HEK293T (cell line): ENCODE data around the gene PDSS2.

Experiments
- CTCF ChIA-PET: fragments of 350-600 bp; formaldehyde crosslinking; extraction: SDS; loops from one replicate; lab custom pipeline; 2021; ENCODE audit warnings: antibody characterized with exemption, inconsistent platforms; lab: Yijun Ruan, JAX
- POLR2A ChIA-PET: fragments of 350-600 bp; formaldehyde crosslinking; extraction: SDS; loops from one replicate; lab custom pipeline; 2020; ENCODE audit warnings: antibody characterized with exemption, inconsistent platforms; lab: Yijun Ruan, JAX
- DNase-seq: peaks from one replicate; pipeline ENCODE4 v3.0.0; 2012; ENCODE audit warnings: mixed read lengths; ENCODE audit errors: extremely low spot score
- ARNT ChIP-seq: fragments of 450-650 bp; IDR thresholded peaks from 2 replicates; pipeline ENCODE4 v1.6.1; 2017; ENCODE audit warnings: mild to moderate bottlenecking
- BHLHE40 ChIP-seq: fragments of 450-650 bp; IDR thresholded peaks from 2 replicates; pipeline ENCODE4 v1.6.1; 2016; ENCODE audit warnings: mild to moderate bottlenecking, moderate library complexity, borderline replicate concordance
- CTBP1 ChIP-seq: fragments of 450-650 bp; IDR thresholded peaks from 2 replicates; pipeline ENCODE4 v1.6.1; 2016; ENCODE audit warnings: borderline replicate concordance
- ELF4 ChIP-seq: fragments of 450-650 bp; IDR thresholded peaks from 2 replicates; pipeline ENCODE4 v1.6.1; 2017; ENCODE audit warnings: antibody characterized with exemption
- FOXA1 ChIP-seq: fragments of 450-650 bp; IDR thresholded peaks from 2 replicates; pipeline ENCODE4 v1.6.1; 2016; ENCODE audit warnings: mild to moderate bottlenecking
- FOXK2 ChIP-seq: fragments of 450-650 bp; IDR thresholded peaks from 2 replicates; pipeline ENCODE4 v1.6.1; 2016; ENCODE audit warnings: mild to moderate bottlenecking
- FOXM1 ChIP-seq: fragments of 450-650 bp; IDR thresholded peaks from 2 replicates; pipeline ENCODE4 v1.6.1; 2017; ENCODE audit warnings: mild to moderate bottlenecking, borderline replicate concordance
- HDGF ChIP-seq: fragments of 450-650 bp; IDR thresholded peaks from 2 replicates; pipeline ENCODE4 v1.6.1; 2017; ENCODE audit warnings: antibody characterized with exemption, borderline replicate concordance
- L3MBTL2 ChIP-seq: fragments of 450-650 bp; conservative IDR thresholded peaks from 2 replicates; pipeline ENCODE4 v1.6.1; 2016; ENCODE audit warnings: mild to moderate bottlenecking
- LEF1 ChIP-seq: fragments of 450-650 bp; IDR thresholded peaks from 2 replicates; pipeline ENCODE4 v1.6.1; 2017; ENCODE audit warnings: mild to moderate bottlenecking, borderline replicate concordance
- NFRKB ChIP-seq: fragments of 450-650 bp; IDR thresholded peaks from 2 replicates; pipeline ENCODE4 v1.6.1; 2016; ENCODE audit warnings: mild to moderate bottlenecking, moderate library complexity
- SP1 ChIP-seq: fragments of 450-650 bp; IDR thresholded peaks from 2 replicates; pipeline ENCODE4 v1.6.1; 2017
- SUZ12 ChIP-seq: fragments of 450-650 bp; IDR thresholded peaks from 2 replicates; pipeline ENCODE4 v1.6.1; 2016; ENCODE audit warnings: mild to moderate bottlenecking
- TARDBP ChIP-seq: fragments of 450-650 bp; IDR thresholded peaks from 2 replicates; pipeline ENCODE4 v1.6.1; 2016
- ZNF384 ChIP-seq: fragments of 450-650 bp; IDR thresholded peaks from 2 replicates; pipeline ENCODE4 v1.6.1; 2016
- TF ChIP-seq, protein P1 (sequence below): fragments of 450-650 bp; IDR thresholded peaks from 2 replicates; pipeline ENCODE4 v1.6.1; 2016

The PDSS2 gene

DNA sequence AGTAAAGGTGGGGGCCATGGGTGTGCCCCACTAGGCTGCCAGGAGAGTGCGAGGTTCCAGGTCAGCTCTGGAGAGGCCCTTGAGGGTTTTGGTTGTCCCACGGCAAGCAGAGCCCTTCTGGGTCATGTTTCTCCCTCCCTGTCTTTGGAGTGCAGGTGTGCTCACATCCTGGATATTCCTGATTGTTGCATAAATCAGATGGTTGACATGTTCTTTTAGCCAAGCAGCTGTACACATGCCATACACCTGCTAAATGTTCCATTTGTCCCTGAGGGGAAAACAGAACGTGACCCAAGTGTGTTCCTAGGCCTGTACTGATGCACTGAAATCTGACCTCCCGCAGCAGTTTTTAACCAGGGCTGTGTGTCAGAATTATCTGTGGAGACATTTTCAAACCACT, 266.5 kb downstream of the PDSS2 start:
- POLR2A ChIA-PET = no interaction called here
- CTCF ChIA-PET = no interaction called here
- TF ChIP-seq HDGF = no peak
- TF ChIP-seq FOXA1 = no peak
- TF ChIP-seq, protein P1, sequence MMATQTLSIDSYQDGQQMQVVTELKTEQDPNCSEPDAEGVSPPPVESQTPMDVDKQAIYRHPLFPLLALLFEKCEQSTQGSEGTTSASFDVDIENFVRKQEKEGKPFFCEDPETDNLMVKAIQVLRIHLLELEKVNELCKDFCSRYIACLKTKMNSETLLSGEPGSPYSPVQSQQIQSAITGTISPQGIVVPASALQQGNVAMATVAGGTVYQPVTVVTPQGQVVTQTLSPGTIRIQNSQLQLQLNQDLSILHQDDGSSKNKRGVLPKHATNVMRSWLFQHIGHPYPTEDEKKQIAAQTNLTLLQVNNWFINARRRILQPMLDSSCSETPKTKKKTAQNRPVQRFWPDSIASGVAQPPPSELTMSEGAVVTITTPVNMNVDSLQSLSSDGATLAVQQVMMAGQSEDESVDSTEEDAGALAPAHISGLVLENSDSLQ = no peak
- no peak for TF ChIP-seq ARNT
- no peak for TF ChIP-seq CTBP1
- no peak for DNase-seq

- ChIA-PET POLR2A (no interaction called here), CTCF (interaction anchor here (0.7 to 1.3 kb wide), 2 partner anchors 11 to 641 kb away, joined by 3 read pairs; no protein-coding TSS in a partner anchor)
- no peak for DNase-seq
- TF ChIP-seq SUZ12 (no peak), SP1 (no peak), HDGF (no peak), LEF1 (no peak), ZNF384 (no peak), FOXA1 (no peak), CTBP1 (no peak), NFRKB (no peak), FOXM1 (no peak), ELF4 (no peak), FOXK2 (no peak), L3MBTL2 (no peak), BHLHE40 (no peak), TARDBP (no peak), ARNT (no peak)
These were observed 271.7 kb downstream of the PDSS2 start for GRCh38 chr6:107187630-107188029.

DNA sequence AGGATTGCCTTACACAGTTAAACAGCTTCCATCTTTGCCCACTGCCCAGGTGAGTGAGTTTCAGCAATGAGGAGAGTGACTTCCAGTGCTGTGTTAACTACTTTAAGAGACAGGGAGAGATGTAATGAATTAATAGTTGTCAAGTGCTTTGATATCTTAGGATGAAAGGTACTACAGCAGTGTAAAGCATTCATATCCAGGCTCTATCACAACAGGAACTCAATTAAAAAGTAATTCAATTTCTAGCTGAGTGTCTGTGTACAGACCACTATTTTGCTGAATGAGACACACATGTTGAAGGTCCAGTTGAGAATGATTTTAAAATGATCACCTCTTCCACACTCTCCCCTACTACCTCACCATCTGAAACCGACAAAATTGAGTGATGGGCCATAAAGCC, 273.3 kb downstream of the PDSS2 start:
- POLR2A ChIA-PET = no interaction called here
- CTCF ChIA-PET = interaction anchor here (0.6 to 1.1 kb wide), 6 partner anchors 33 to 1801 kb away, joined by 3 to 7 read pairs (median 3); no protein-coding TSS in a partner anchor

DNA sequence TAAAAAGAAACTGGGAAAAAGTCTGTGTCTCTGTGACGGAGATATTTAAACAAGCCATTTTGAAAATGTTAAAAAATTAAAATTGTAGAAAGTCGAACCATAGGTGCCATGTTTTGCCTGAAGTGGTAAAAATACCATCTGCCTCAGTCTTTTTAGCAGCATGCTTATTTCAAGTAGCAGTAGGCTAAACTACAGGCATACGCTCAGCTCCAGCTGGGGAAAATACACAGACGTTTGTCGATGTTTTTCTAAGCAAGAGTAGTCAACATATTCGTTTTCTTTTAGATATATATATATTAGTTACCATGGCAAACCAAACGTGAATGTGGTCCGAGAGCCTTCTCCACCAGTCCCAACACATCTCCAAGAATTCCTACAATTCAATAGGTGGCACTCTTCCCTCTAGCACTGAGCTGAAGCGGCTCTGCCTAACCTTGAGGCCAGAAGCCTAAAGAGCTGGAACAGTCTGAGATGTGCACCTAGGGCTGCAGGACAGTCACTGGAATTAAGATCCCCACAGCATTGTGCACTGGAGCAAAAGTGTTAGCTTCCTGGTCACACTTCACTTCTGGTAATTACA, 273.9 kb downstream of the PDSS2 start:
- POLR2A ChIA-PET = no interaction called here
- TF ChIP-seq NFRKB = no peak
- no peak for TF ChIP-seq ARNT
- no peak for TF ChIP-seq HDGF
- TF ChIP-seq, protein P1 = no peak
- no peak for TF ChIP-seq CTBP1
- TF ChIP-seq TARDBP = no peak
- no peak for TF ChIP-seq FOXA1
- no peak for TF ChIP-seq L3MBTL2
- no peak for TF ChIP-seq FOXK2
- TF ChIP-seq SP1 = no peak
- CTCF ChIA-PET = interaction anchor here (0.6 to 1.2 kb wide), 8 partner anchors 14 to 1802 kb away, joined by 3 to 7 read pairs (median 3); no protein-coding TSS in a partner anchor
- DNase-seq = peak; percentile 46

More for the DNA sequence above, 273.3 kb downstream of the PDSS2 start:
- DNase-seq = no peak
- no peak for TF ChIP-seq ARNT
- no peak for TF ChIP-seq LEF1
- no peak for TF ChIP-seq SUZ12
- no peak for TF ChIP-seq FOXK2
- TF ChIP-seq FOXA1 = no peak
- no peak for TF ChIP-seq BHLHE40
- TF ChIP-seq TARDBP = no peak
- no peak for TF ChIP-seq ZNF384
- TF ChIP-seq, protein P1 = no peak
- no peak for TF ChIP-seq ELF4
- TF ChIP-seq CTBP1 = no peak
- TF ChIP-seq FOXM1 = no peak
- no peak for TF ChIP-seq SP1
- TF ChIP-seq L3MBTL2 = no peak
- TF ChIP-seq NFRKB = no peak
- no peak for TF ChIP-seq HDGF

DNA sequence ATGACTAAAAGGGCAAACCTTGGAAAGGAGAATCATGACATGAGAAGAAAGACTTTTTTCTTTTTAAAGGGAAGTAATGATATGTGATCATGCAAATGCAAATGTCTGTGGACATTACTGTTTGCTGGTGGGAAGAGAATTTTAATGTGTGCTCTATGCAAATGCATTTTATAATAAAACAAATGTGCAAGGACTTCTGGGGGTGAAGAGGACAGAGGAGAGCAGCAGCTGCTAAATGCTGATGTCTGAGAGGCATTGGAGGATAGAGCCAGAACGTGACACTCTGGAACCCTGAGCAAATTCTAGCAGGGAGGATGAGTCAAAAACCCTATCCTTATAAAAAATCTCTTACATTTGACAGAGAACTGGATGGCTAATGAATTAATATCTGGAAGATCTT, 274.9 kb downstream of the PDSS2 start:
- POLR2A ChIA-PET = no interaction called here

DNA sequence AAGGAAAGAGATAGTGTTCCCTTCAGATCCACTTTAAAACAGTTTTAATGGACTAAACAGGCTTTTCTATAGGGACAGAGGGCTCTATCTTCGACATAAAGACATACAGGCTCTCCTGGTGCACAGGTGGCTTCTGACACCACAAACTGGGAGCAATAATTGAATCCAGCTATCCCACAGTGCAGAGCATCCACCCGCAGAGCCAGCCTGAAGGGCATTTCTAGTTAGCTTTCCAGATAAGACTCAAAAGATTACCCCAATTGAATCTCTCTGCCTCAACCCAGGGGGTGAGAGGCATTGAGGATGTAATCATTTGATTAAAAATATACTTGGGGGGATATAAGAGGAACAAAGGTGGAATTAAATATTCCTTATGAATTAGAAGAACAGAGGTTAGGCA, 279.3 kb downstream of the PDSS2 start:
- ChIA-PET CTCF (interaction anchor here (1.1 kb wide), 1 partner anchor 9 kb away, joined by 3 read pairs; no protein-coding TSS in a partner anchor), POLR2A (no interaction called here)
- no peak for DNase-seq

More for the DNA sequence above, 274.9 kb downstream of the PDSS2 start:
- CTCF ChIA-PET = interaction anchor here (1.2 kb wide), 1 partner anchor 75 kb away, joined by 4 read pairs; no protein-coding TSS in a partner anchor
- no peak for TF ChIP-seq LEF1
- no peak for TF ChIP-seq ELF4
- TF ChIP-seq FOXM1 = no peak
- no peak for TF ChIP-seq FOXA1
- TF ChIP-seq SUZ12 = no peak
- TF ChIP-seq SP1 = no peak
- no peak for TF ChIP-seq TARDBP
- no peak for TF ChIP-seq FOXK2
- no peak for TF ChIP-seq ZNF384
- no peak for TF ChIP-seq HDGF
- TF ChIP-seq BHLHE40 = no peak
- no peak for TF ChIP-seq L3MBTL2
- DNase-seq = no peak

More for the DNA sequence above, 279.3 kb downstream of the PDSS2 start:
- no peak for TF ChIP-seq SUZ12
- TF ChIP-seq FOXK2 = no peak
- TF ChIP-seq NFRKB = no peak
- TF ChIP-seq ARNT = no peak
- no peak for TF ChIP-seq FOXA1
- no peak for TF ChIP-seq FOXM1
- no peak for TF ChIP-seq ELF4
- TF ChIP-seq HDGF = no peak
- TF ChIP-seq LEF1 = no peak
- no peak for TF ChIP-seq CTBP1
- no peak for TF ChIP-seq L3MBTL2
- no peak for TF ChIP-seq TARDBP
- TF ChIP-seq, protein P1 = no peak
- TF ChIP-seq ZNF384 = no peak
- TF ChIP-seq SP1 = no peak
- TF ChIP-seq BHLHE40 = no peak
